IMR-90 (cell line): Measurements from ENCODE around the gene RPS29.
A peak's percentile ranks its signal among the peaks of the same experiment; 100 is the strongest.

Source experiments
- CEBPB ChIP-seq: IDR thresholded peaks from 2 replicates; pipeline ENCODE4 v1.6.1; 2012; ENCODE audit warnings: low read depth, low read length, improper control_type of control experiment
- CTCF ChIP-seq: conservative IDR thresholded peaks from 2 replicates; pipeline ENCODE4 v1.5.1; 2012; ENCODE audit warnings: mild to moderate bottlenecking, low read depth, low read length, improper control_type of control experiment
- FOS ChIP-seq: fragments of 150-350 bp; IDR thresholded peaks from 2 replicates; pipeline ENCODE4 v1.6.1; 2016; ENCODE audit warnings: low read depth, low read length
- MAFK ChIP-seq: IDR thresholded peaks from 2 replicates; pipeline ENCODE4 v1.6.1; 2012; ENCODE audit warnings: low read depth, low read length, improper control_type of control experiment
- MXI1 ChIP-seq: IDR thresholded peaks from 2 replicates; pipeline ENCODE4 v1.6.1; 2012; ENCODE audit warnings: low read depth, mild to moderate bottlenecking, low read length, moderate library complexity, borderline replicate concordance
- POLR2A ChIP-seq: IDR thresholded peaks from 2 replicates; pipeline ENCODE4 v1.6.1; 2012; ENCODE audit warnings: mild to moderate bottlenecking, low read depth, low read length
- RAD21 ChIP-seq: IDR thresholded peaks from 2 replicates; pipeline ENCODE4 v1.6.1; 2012; ENCODE audit warnings: low read length, improper control_type of control experiment
- USF2 ChIP-seq: fragments of 150-350 bp; IDR thresholded peaks from 2 replicates; pipeline ENCODE4 v1.6.1; 2017; ENCODE audit warnings: mild to moderate bottlenecking, antibody characterized with exemption, low read length, low read depth
- TF ChIP-seq, protein P1 (sequence below): fragments of 150-350 bp; IDR thresholded peaks from 2 replicates; pipeline ENCODE4 v1.6.1; 2016; ENCODE audit warnings: low read depth, mild to moderate bottlenecking, low read length, moderate library complexity, borderline replicate concordance

DNA sequence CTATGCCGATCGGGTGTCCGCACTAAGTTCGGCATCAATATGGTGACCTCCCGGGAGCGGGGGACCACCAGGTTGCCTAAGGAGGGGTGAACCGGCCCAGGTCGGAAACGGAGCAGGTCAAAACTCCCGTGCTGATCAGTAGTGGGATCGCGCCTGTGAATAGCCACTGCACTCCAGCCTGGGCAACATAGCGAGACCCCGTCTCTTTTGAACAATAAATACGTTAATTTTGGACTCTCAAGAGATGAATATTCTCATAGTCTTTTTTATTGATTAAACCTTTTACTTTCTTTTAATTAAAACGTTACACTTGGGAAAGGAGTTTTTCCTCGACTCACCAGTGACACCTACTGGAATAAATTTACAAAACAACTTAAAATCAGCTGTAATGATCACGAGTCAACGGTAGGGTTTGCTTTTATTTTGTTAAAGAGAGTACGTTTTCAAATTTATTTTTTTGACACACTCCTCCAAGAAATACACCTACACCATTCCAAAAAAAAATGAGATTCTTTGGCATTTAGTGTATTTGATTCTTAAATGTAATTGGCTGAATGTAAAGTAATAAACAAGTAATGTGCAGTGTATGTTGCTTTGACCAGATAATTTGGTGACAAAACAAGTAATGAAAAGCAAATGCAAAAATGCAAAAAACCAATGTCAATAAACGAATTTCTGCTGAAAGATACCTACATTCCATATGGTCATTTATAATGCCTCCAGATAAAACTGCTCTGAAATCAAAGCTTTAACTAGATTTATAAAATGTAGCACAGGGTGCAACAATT lies 687 bp upstream of the RPS29 start:
- TF ChIP-seq CEBPB (no peak), CTCF (peak; percentile 99), MAFK (no peak), POLR2A (no peak), FOS (peak; percentile 84), RAD21 (peak; percentile 49), MXI1 (no peak), USF2 (no peak)
- TF ChIP-seq, protein P1, sequence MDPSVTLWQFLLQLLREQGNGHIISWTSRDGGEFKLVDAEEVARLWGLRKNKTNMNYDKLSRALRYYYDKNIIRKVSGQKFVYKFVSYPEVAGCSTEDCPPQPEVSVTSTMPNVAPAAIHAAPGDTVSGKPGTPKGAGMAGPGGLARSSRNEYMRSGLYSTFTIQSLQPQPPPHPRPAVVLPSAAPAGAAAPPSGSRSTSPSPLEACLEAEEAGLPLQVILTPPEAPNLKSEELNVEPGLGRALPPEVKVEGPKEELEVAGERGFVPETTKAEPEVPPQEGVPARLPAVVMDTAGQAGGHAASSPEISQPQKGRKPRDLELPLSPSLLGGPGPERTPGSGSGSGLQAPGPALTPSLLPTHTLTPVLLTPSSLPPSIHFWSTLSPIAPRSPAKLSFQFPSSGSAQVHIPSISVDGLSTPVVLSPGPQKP: no peak
